ENCODE results near the gene BCL2L12.

DNA sequence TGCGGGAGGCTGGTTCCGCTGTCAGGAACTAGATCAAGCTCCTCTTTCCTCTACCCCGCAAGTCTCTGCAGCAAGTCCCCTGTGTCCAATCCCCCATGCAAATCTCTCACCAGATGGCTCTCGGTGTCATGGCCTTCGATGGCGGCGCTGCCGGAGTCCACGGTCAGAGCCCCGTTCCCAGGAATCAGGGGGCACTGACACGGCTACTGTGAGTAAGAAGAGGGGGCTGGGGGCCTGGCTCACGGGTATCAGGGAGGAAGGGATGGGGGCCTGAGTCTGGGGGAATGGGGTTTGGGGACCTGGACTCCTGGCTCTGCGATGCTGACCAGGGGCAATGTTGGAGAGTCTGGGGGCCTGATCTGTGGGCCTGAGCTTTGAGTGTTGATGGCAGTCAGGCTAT lies 19.7 kb upstream of the BCL2L12 start:
- TF ChIP-seq POLR2AphosphoS5 (IDR thresholded peaks at IDR 0.05; ENCODE audit: borderline replicate concordance, low read depth, low read length) (no peak), EZH2 (IDR thresholded peaks at IDR 0.05) (no peak), FOXP2 (optimal IDR thresholded peaks at IDR 0.05; ENCODE audit: control extremely low read depth, extremely low read length, insufficient read depth) (no peak)

Data from SK-N-MC (cell line).